A549 (cell line): ENCODE data around the gene TMEM51. TPM values are rescaled to one million over a fixed set of nuclear protein-coding genes. Genes with fewer than 3 reads are reported as not detected.
A peak's percentile ranks its signal among the peaks of the same experiment; 100 is the strongest.

Experiments
- ATAC-seq, 2 experiments: fragments of 200-7000 bp in 1 of 2; fragments of >200 bp in 1 of 2; cut with Nextera tagmentation in 1 of 2; cut with Tn5 transposase in 1 of 2; 3 replicates each; pipeline versions ENCODE4 v1.8.0 to v1.9.1; 2018 to 2020; ENCODE audit warnings: mild to moderate bottlenecking in 1 of 2, moderate library complexity in 1 of 2
- CTCF ChIA-PET: fragments of 300-600 bp; sonication (Branson Sonifier 250); formaldehyde crosslinking; extraction: SDS; loops from one replicate; lab custom pipeline; 2021; ENCODE audit warnings: antibody characterized with exemption, inconsistent platforms; lab: Yijun Ruan, JAX
- POLR2A ChIA-PET: fragments of 350-600 bp; formaldehyde crosslinking; extraction: SDS; loops from one replicate; lab custom pipeline; 2021; ENCODE audit warnings: antibody characterized with exemption, inconsistent platforms; lab: Yijun Ruan, JAX
- DNase-seq, 2 experiments: peaks; one replicate each; pipeline versions ENCODE4 v3.0.0 to v3.0.0-alpha.2; 2011 to 2016; ENCODE audit warnings: low read depth in 1 of 2, low spot score in 1 of 2
- FAIRE-seq: peaks from 2 replicates; lab custom pipeline; 2011; peaks lifted over from hg19 to GRCh38; lab: Jason Lieb, UNC
- H3K27ac ChIP-seq, 2 experiments: fragments of >200 bp; sonication (Bioruptor Twin); formaldehyde crosslinking; 3 replicates each; pipeline ENCODE4 v1.5.1; 2016 to 2017
- H3K4me1 ChIP-seq: fragments of >200 bp; sonication (Bioruptor Twin); formaldehyde crosslinking; 3 replicates; pipeline ENCODE4 v1.6.1; 2016
- H3K4me2 ChIP-seq: fragments of >200 bp; sonication (Bioruptor Twin); formaldehyde crosslinking; 3 replicates; pipeline ENCODE4 v1.6.1; 2016
- H3K4me3 ChIP-seq: fragments of >200 bp; sonication (Bioruptor Twin); formaldehyde crosslinking; 3 replicates; pipeline ENCODE4 v1.5.1; 2016
- H3K9me3 ChIP-seq: fragments of >200 bp; sonication (Bioruptor Twin); formaldehyde crosslinking; 3 replicates; pipeline ENCODE4 v1.6.1; 2016
- CBX2 ChIP-seq: fragments of 200-600 bp; sonication (generic); IDR thresholded peaks from 2 replicates; pipeline ENCODE4 v1.6.1; 2016; ENCODE audit warnings: low read depth, mild to moderate bottlenecking, borderline replicate concordance
- CBX8 ChIP-seq: fragments of 200-600 bp; sonication (generic); IDR thresholded peaks from 2 replicates; pipeline ENCODE4 v1.6.1; 2016
- CEBPB ChIP-seq, 2 experiments: fragments of >200 bp in 1 of 2; sonication (Bioruptor Twin) in 1 of 2; formaldehyde crosslinking in 1 of 2; IDR thresholded peaks; 2 replicates each; pipeline ENCODE4 v1.6.1; 2012 to 2016
- CHD2 ChIP-seq: fragments of 150-350 bp; IDR thresholded peaks from 2 replicates; pipeline ENCODE4 v1.6.1; 2014; ENCODE audit warnings: low read length; ENCODE audit not compliant: partially characterized antibody
- EP300 ChIP-seq, 2 experiments: fragments of >200 bp; sonication (Bioruptor Twin); formaldehyde crosslinking; IDR thresholded peaks; 2 replicates in 1 of 2; 3 replicates in 1 of 2; pipeline ENCODE4 v1.6.1; 2016 to 2017
- FOSB ChIP-seq: fragments of 250-450 bp; sonication (Bioruptor Pico); IDR thresholded peaks from 2 replicates; pipeline ENCODE4 v1.5.0; 2020; ENCODE audit warnings: mild to moderate bottlenecking, moderate library complexity
- HDAC2 ChIP-seq: fragments of 200-600 bp; sonication (generic); IDR thresholded peaks from 2 replicates; pipeline ENCODE4 v1.6.1; 2016
- HOXA7 ChIP-seq: fragments of 250-450 bp; sonication (Bioruptor Pico); IDR thresholded peaks from 2 replicates; pipeline ENCODE4 v1.5.0; 2020; ENCODE audit warnings: mild to moderate bottlenecking, moderate library complexity
- HOXB13 ChIP-seq: fragments of 250-450 bp; sonication (Bioruptor Pico); IDR thresholded peaks from 2 replicates; pipeline ENCODE4 v1.5.0; 2020; ENCODE audit warnings: low read depth, mild to moderate bottlenecking, moderate library complexity
- JUNB ChIP-seq: fragments of >200 bp; sonication (Bioruptor Twin); formaldehyde crosslinking; IDR thresholded peaks from 2 replicates; pipeline ENCODE4 v1.6.1; 2016
- KDM5A ChIP-seq: fragments of 200-600 bp; sonication (generic); IDR thresholded peaks from 2 replicates; pipeline ENCODE4 v1.6.1; 2016; ENCODE audit warnings: antibody characterized with exemption, mild to moderate bottlenecking
- MAZ ChIP-seq: fragments of 150-350 bp; IDR thresholded peaks from 2 replicates; pipeline ENCODE4 v1.6.1; 2014; ENCODE audit warnings: antibody characterized with exemption, low read depth, low read length, borderline replicate concordance
- MYC ChIP-seq: IDR thresholded peaks from 2 replicates; pipeline ENCODE4 v1.6.1; 2012; ENCODE audit warnings: mild to moderate bottlenecking, inconsistent platforms, low read length, improper control_type of control experiment, borderline replicate concordance
- NFE2L2 ChIP-seq: fragments of 150-350 bp; conservative IDR thresholded peaks from 2 replicates; pipeline ENCODE4 v1.6.1; 2014; ENCODE audit warnings: low read length
- NPAS2 ChIP-seq: fragments of 250-450 bp; sonication (Bioruptor Pico); IDR thresholded peaks from 2 replicates; pipeline ENCODE4 v1.8.0; 2022; ENCODE audit warnings: mild to moderate bottlenecking, moderate library complexity, borderline replicate concordance
- NR3C1 ChIP-seq: fragments of >200 bp; sonication (Bioruptor Twin); formaldehyde crosslinking; IDR thresholded peaks from 3 replicates; pipeline ENCODE4 v1.6.1; 2017
- PHF8 ChIP-seq: fragments of 200-600 bp; sonication (generic); IDR thresholded peaks from 2 replicates; pipeline ENCODE4 v1.6.1; 2016; ENCODE audit warnings: low read depth, mild to moderate bottlenecking, antibody characterized with exemption, moderate library complexity, borderline replicate concordance
- POLR2A ChIP-seq: IDR thresholded peaks from 2 replicates; pipeline ENCODE4 v1.6.1; 2012; ENCODE audit warnings: mild to moderate bottlenecking, low read length
- RAD21 ChIP-seq, 2 experiments: fragments of >200 bp in 1 of 2; sonication (Bioruptor Twin) in 1 of 2; formaldehyde crosslinking in 1 of 2; IDR thresholded peaks in 1 of 2; conservative IDR thresholded peaks in 1 of 2; 2 replicates in 1 of 2; 3 replicates in 1 of 2; pipeline ENCODE4 v1.6.1; 2012 to 2018; ENCODE audit warnings: inconsistent platforms in 1 of 2
- RARB ChIP-seq: fragments of 250-450 bp; sonication (Bioruptor Pico); IDR thresholded peaks from 2 replicates; pipeline ENCODE4 v1.8.0; 2021; ENCODE audit warnings: mild to moderate bottlenecking, moderate library complexity
- RCOR1 ChIP-seq: fragments of 150-350 bp; IDR thresholded peaks from 2 replicates; pipeline ENCODE4 v1.6.1; 2014; ENCODE audit warnings: antibody characterized with exemption, low read length, low read depth
- SREBF2 ChIP-seq: fragments of 450-650 bp; IDR thresholded peaks from 2 replicates; pipeline ENCODE4 v1.6.1; 2014; ENCODE audit warnings: mild to moderate bottlenecking, moderate library complexity
- ZC3H11A ChIP-seq: fragments of 450-650 bp; IDR thresholded peaks from 2 replicates; pipeline ENCODE4 v1.6.1; 2014; ENCODE audit warnings: antibody characterized with exemption, mild to moderate bottlenecking
- ZNF302 ChIP-seq: fragments of 250-450 bp; sonication (Bioruptor Pico); IDR thresholded peaks from 2 replicates; pipeline ENCODE4 v1.9.0; 2021; ENCODE audit warnings: inconsistent platforms, mild to moderate bottlenecking, moderate library complexity
- ZSCAN20 ChIP-seq: fragments of 250-450 bp; sonication (Bioruptor Pico); IDR thresholded peaks from 2 replicates; pipeline ENCODE4 v1.8.0; 2022; ENCODE audit warnings: mild to moderate bottlenecking, moderate library complexity
- WGBS: methylation state at CpG from one replicate; pipeline ENCODE4 v1.1.6; 2017; ENCODE audit errors: missing lambda C conversion rate; 5-methylcytosine and 5-hydroxymethylcytosine counted together
- polyA plus RNA-seq, 4 experiments: library from polyadenylated mRNA; depleted of rRNA in 3 of 4; stranded (reverse); fragments of >200 nt; fragmentation: RNase III in 1 of 4; extraction: RNeasy Plus Mini Kit Qiagen cat#74134 plus additional on column Dnase treatment in 1 of 4; gene quantifications; 2 replicates in 3 of 4; 3 replicates in 1 of 4; pipeline ENCODE4 v1.2.3, GENCODE V29; 2011 to 2017
- TF ChIP-seq, protein P1 (sequence below): fragments of 250-450 bp; sonication (Bioruptor Pico); IDR thresholded peaks from 2 replicates; pipeline ENCODE4 v1.5.0; 2021; ENCODE audit warnings: mild to moderate bottlenecking, moderate library complexity, borderline replicate concordance
- TF ChIP-seq, protein P2 (sequence below): IDR thresholded peaks from 2 replicates; pipeline ENCODE4 v1.6.1; 2012
- TF ChIP-seq, protein P3 (sequence below): IDR thresholded peaks from 2 replicates; pipeline ENCODE4 v1.6.1; 2012; ENCODE audit warnings: low read depth, borderline replicate concordance
- TF ChIP-seq, protein P4 (sequence below): fragments of 150-350 bp; IDR thresholded peaks from 2 replicates; pipeline ENCODE4 v1.6.1; 2014; ENCODE audit warnings: low read depth, mild to moderate bottlenecking, low read length
- TF ChIP-seq, protein P5 (sequence below): fragments of >200 bp; sonication (Bioruptor Twin); formaldehyde crosslinking; IDR thresholded peaks from 3 replicates; pipeline ENCODE4 v1.5.1; 2016

Gene TMEM51
- polyA plus RNA-seq, 2 of the 4 experiments (the other 2 are of a cell fraction), result 20.0 to 22.8 TPM

DNA sequence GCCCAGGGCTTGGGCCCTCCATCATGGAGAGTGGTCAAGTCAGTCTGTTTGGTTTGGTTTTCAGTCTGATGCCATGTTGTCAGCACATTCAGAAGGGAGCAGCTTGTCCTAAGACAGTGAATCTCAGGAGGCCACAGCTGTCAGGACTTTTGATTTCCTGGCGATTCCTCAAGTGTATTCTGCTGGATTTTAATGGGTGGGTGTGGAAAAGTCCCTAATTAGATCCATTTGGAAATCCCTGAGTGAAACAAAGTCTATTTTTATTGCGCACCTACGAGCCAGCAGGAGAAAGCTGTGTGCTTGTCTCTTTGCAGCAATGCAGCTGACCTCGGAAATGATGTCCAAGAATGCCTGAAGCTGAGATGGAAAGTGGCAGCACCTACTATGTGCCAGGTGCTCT is 71.9 kb downstream of the TMEM51 start:
- ChIA-PET CTCF (interaction anchor here (1.3 to 1.8 kb wide), 3 partner anchors 44 to 75 kb away, joined by 3 to 5 read pairs (median 5); no protein-coding TSS in a partner anchor), POLR2A (no interaction called here)
- H3K9me3 ChIP-seq, result no peaks in the 10 kb centered on the region
- H3K4me3 ChIP-seq, result no peak overlapping the region
- 88% methylated on average over 4 of the region's 4 CpGs for WGBS
- ATAC-seq (no peak), FAIRE-seq (no peak), DNase-seq (no peak)
- TF ChIP-seq MAZ (no peak), KDM5A (no peak), MYC (no peak), RAD21 (conservative IDR thresholded peaks at IDR 0.05 in 1 of 2, IDR thresholded peaks at IDR 0.05 in 1 of 2) (no peak), ZNF302 (CRISPR knock-in tag) (no peak), RARB (no peak), EP300 (IDR thresholded peaks at IDR 0.05) (no peak), HOXA7 (CRISPR knock-in tag) (no peak), NPAS2 (CRISPR knock-in tag) (no peak), SREBF2 (no peak), RCOR1 (no peak), JUNB (no peak)
- TF ChIP-seq, protein P1, sequence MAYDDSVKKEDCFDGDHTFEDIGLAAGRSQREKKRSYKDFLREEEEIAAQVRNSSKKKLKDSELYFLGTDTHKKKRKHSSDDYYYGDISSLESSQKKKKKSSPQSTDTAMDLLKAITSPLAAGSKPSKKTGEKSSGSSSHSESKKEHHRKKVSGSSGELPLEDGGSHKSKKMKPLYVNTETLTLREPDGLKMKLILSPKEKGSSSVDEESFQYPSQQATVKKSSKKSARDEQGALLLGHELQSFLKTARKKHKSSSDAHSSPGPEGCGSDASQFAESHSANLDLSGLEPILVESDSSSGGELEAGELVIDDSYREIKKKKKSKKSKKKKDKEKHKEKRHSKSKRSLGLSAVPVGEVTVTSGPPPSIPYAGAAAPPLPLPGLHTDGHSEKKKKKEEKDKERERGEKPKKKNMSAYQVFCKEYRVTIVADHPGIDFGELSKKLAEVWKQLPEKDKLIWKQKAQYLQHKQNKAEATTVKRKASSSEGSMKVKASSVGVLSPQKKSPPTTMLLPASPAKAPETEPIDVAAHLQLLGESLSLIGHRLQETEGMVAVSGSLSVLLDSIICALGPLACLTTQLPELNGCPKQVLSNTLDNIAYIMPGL (CRISPR knock-in tag), result no peak
- TF ChIP-seq, protein P2, sequence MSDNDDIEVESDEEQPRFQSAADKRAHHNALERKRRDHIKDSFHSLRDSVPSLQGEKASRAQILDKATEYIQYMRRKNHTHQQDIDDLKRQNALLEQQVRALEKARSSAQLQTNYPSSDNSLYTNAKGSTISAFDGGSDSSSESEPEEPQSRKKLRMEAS, result no peak
- peak overlapping the region in 1 of 2 experiments; percentile 33; a peak in 1 of 6 replicates for H3K27ac ChIP-seq
- no peak overlapping the region for H3K4me2 ChIP-seq
- H3K4me1 ChIP-seq, result 0 out of 3 replicates have a peak, but pooled peaks cover 3% of the 10 kb centered on the region

DNA sequence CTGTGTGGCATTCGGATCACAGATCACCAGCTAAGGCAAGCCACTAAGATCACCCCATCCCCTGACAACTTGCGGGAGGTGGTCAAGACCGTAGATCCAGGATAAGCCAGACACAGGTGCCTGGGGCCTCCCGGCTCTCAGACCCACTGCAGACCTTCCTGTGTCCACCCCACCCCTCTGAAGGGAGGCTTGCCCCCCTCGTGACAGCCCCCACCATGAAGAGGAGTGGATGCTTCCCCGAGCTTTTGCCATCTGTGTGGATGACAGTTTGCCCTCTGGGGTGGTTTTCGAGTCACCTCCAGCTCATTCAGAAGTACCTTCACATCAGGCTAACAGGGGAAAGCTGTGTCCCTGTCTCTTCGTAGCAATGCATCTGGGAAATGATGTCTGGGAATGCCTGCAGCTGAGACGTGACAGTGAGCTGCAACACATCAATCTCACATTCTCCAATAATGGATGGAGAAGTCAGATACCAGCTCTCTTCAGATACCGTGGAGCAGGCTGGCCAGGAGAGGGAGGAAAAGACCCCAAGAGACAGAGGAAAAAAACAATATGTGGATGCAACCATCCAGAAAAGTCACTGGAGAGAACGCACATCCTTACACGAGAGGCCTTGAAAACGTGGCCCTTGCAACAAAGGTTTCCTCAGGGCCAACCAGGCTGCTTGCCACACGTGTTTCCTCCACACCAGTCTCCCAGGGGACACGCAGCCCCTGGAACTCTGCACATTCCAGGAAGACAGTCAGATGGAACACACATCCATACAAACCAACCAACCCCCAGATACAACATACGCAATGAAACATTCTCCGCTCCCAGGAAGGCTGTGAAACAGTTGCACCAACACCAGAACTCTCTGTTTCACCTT is 73.1 kb downstream of the TMEM51 start:
- WGBS, result 90% methylated on average over 13 of the region's 17 CpGs
- no peak for FAIRE-seq
- CTCF ChIA-PET, result interaction anchor here (1.3 to 1.8 kb wide), 2 partner anchors 46 to 76 kb away, joined by 3 to 5 read pairs; no protein-coding TSS in a partner anchor
- no peak overlapping the region for H3K27ac ChIP-seq
- no peak for DNase-seq
- no peak for ATAC-seq
- no peak overlapping the region for H3K4me2 ChIP-seq
- POLR2A ChIA-PET, result no interaction called here
- 0 out of 3 replicates have a peak, but pooled peaks cover 3% of the 10 kb centered on the region for H3K4me1 ChIP-seq
- no peaks in the 10 kb centered on the region for H3K9me3 ChIP-seq
- TF ChIP-seq, protein P3, sequence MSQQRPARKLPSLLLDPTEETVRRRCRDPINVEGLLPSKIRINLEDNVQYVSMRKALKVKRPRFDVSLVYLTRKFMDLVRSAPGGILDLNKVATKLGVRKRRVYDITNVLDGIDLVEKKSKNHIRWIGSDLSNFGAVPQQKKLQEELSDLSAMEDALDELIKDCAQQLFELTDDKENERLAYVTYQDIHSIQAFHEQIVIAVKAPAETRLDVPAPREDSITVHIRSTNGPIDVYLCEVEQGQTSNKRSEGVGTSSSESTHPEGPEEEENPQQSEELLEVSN, result no peak
- TF ChIP-seq, protein P4, sequence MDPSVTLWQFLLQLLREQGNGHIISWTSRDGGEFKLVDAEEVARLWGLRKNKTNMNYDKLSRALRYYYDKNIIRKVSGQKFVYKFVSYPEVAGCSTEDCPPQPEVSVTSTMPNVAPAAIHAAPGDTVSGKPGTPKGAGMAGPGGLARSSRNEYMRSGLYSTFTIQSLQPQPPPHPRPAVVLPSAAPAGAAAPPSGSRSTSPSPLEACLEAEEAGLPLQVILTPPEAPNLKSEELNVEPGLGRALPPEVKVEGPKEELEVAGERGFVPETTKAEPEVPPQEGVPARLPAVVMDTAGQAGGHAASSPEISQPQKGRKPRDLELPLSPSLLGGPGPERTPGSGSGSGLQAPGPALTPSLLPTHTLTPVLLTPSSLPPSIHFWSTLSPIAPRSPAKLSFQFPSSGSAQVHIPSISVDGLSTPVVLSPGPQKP, result no peak
- no peak for TF ChIP-seq HOXB13
- TF ChIP-seq HDAC2, result no peak
- no peak for TF ChIP-seq CBX2
- no peak for TF ChIP-seq JUNB
- TF ChIP-seq, protein P5, sequence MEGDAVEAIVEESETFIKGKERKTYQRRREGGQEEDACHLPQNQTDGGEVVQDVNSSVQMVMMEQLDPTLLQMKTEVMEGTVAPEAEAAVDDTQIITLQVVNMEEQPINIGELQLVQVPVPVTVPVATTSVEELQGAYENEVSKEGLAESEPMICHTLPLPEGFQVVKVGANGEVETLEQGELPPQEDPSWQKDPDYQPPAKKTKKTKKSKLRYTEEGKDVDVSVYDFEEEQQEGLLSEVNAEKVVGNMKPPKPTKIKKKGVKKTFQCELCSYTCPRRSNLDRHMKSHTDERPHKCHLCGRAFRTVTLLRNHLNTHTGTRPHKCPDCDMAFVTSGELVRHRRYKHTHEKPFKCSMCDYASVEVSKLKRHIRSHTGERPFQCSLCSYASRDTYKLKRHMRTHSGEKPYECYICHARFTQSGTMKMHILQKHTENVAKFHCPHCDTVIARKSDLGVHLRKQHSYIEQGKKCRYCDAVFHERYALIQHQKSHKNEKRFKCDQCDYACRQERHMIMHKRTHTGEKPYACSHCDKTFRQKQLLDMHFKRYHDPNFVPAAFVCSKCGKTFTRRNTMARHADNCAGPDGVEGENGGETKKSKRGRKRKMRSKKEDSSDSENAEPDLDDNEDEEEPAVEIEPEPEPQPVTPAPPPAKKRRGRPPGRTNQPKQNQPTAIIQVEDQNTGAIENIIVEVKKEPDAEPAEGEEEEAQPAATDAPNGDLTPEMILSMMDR, result no peak
- no peak for TF ChIP-seq ZC3H11A
- no peak for TF ChIP-seq CBX8
- TF ChIP-seq ZSCAN20, result no peak
- TF ChIP-seq NFE2L2, result no peak
- TF ChIP-seq, protein P1 (CRISPR knock-in tag), result no peak
- TF ChIP-seq FOSB (CRISPR knock-in tag), result no peak
- no peak for TF ChIP-seq CEBPB (IDR thresholded peaks at IDR 0.05)
- TF ChIP-seq POLR2A, result no peak
- TF ChIP-seq NR3C1, result no peak
- TF ChIP-seq CHD2, result no peak
- TF ChIP-seq PHF8, result no peak
- TF ChIP-seq SREBF2, result no peak
- H3K4me3 ChIP-seq, result no peak overlapping the region
